Caco-2 (cell line): ENCODE results near the gene RAB37. TPM values are rescaled to one million over a fixed set of nuclear protein-coding genes. Genes with fewer than 3 reads are reported as not detected.

Source experiments
- BruUV-seq: library from RNA; stranded (reverse); fragments of 400-500 nt; replicated peaks from 2 replicates; lab custom pipeline; 2021; lab: Mats Ljungman, UMichigan
- CTCF ChIA-PET: fragments of 300-600 bp; sonication (Branson Sonifier 250); formaldehyde crosslinking; loops from one replicate; lab custom pipeline; 2022; ENCODE audit warnings: antibody characterized with exemption; lab: Charles Lee
- POLR2A ChIA-PET: fragments of 300-600 bp; sonication (Branson Sonifier 250); formaldehyde crosslinking; loops from one replicate; lab custom pipeline; 2022; ENCODE audit warnings: antibody characterized with exemption; lab: Charles Lee
- DNase-seq, 2 experiments: peaks; one replicate each; pipeline versions ENCODE4 v3.0.0 to v3.0.0-alpha.2; 2020 to 2022
- H3K27me3 ChIP-seq: replicated peaks from 2 replicates; pipeline ENCODE4 v1.6.0; 2011; ENCODE audit warnings: low read length; ENCODE audit not compliant: control insufficient read depth, insufficient read depth
- H3K36me3 ChIP-seq: 2 replicates; pipeline ENCODE4 v1.5.1; 2011; ENCODE audit warnings: low read length; ENCODE audit not compliant: control insufficient read depth, insufficient read depth
- H3K4me1 ChIP-seq: fragments of 250-450 bp; sonication (Bioruptor Pico); 2 replicates; pipeline ENCODE4 v1.5.1; 2020; ENCODE audit warnings: mild to moderate bottlenecking
- H3K4me3 ChIP-seq: 2 replicates; pipeline ENCODE4 v1.5.1; 2011; ENCODE audit warnings: low read depth, mild to moderate bottlenecking, control low read depth, low read length
- H3K9me3 ChIP-seq: fragments of 250-450 bp; sonication (Bioruptor Pico); 2 replicates; pipeline ENCODE4 v1.5.1; 2020; ENCODE audit warnings: mild to moderate bottlenecking, moderate library complexity
- H3K27ac Mint-ChIP-seq: one replicate; pipeline ENCODE4 v1.8.0; 2022; ENCODE audit warnings: mixed read lengths; ENCODE audit not compliant: unreplicated experiment
- H3K27me3 Mint-ChIP-seq: one replicate; pipeline ENCODE4 v1.8.0; 2022; ENCODE audit warnings: mixed read lengths; ENCODE audit not compliant: insufficient read depth, unreplicated experiment
- H3K36me3 Mint-ChIP-seq: one replicate; pipeline ENCODE4 v1.8.0; 2022; ENCODE audit warnings: mild to moderate bottlenecking, mixed read lengths; ENCODE audit not compliant: insufficient read depth, unreplicated experiment
- H3K4me1 Mint-ChIP-seq: one replicate; pipeline ENCODE4 v1.8.0; 2022; ENCODE audit warnings: low read depth, mixed read lengths; ENCODE audit not compliant: unreplicated experiment
- H3K4me3 Mint-ChIP-seq: one replicate; pipeline ENCODE4 v1.8.0; 2022; ENCODE audit warnings: mild to moderate bottlenecking, moderate library complexity, mixed read lengths; ENCODE audit not compliant: unreplicated experiment
- H3K9me3 Mint-ChIP-seq: one replicate; pipeline ENCODE4 v1.8.0; 2022; ENCODE audit warnings: mixed read lengths; ENCODE audit not compliant: unreplicated experiment
- CTCF ChIP-seq, 2 experiments: fragments of 200-600 bp in 1 of 2; IDR thresholded peaks; 1 replicate in 1 of 2; 2 replicates in 1 of 2; pipeline versions ENCODE4 v1.5.1 to v1.8.0; 2011 to 2022; ENCODE audit warnings: antibody characterized with exemption in 1 of 2, control low read depth in 1 of 2, inconsistent platforms in 1 of 2, low read depth in 1 of 2, low read length in 1 of 2, mild to moderate bottlenecking in 1 of 2, moderate library complexity in 1 of 2; ENCODE audit not compliant: insufficient read depth in 1 of 2, severe bottlenecking in 1 of 2, unreplicated experiment in 1 of 2
- intact Hi-C: fragments of 100-400 bp; cut with micrococcal nuclease; formaldehyde crosslinking; loops from one replicate; pipeline ENCODE4 v1.10.0; 2022; ENCODE audit not compliant: unreplicated experiment
- microRNA-seq: library from miRNA; unstranded; fragments of <30 nt; microRNA quantifications from one replicate; pipeline ENCODE4 v1.2.0, GENCODE V29; 2022
- total RNA-seq: library from RNA; stranded (reverse); gene quantifications from 2 replicates; pipeline ENCODE4 v1.2.3, GENCODE V29; 2022

Gene RAB37
- total RNA-seq, 1 experiment from 2014 or later = 12.3 TPM

- CTCF ChIA-PET = no interaction called here
- no peaks in the 10 kb centered on the region for H3K27me3 ChIP-seq
- Mint-ChIP-seq H3K4me3 (no peak overlapping the region), H3K36me3 (peaks cover 19% of the 10 kb centered on the region), H3K9me3 (no peaks in the 10 kb centered on the region), H3K27me3 (no peaks in the 10 kb centered on the region), H3K27ac (no peak overlapping the region), H3K4me1 (no peaks in the 10 kb centered on the region)
- no peak overlapping the region for H3K4me3 ChIP-seq
- TF ChIP-seq CTCF (IDR thresholded peaks at IDR 0.05; ENCODE audit: insufficient read depth in 1 of 2, low read depth in 1 of 2, low read length in 1 of 2, severe bottlenecking in 1 of 2, unreplicated experiment in 1 of 2) = no peak
- peaks cover 1% of the 10 kb centered on the region for H3K36me3 ChIP-seq
- no peaks in the 10 kb centered on the region for H3K9me3 ChIP-seq
- no peaks in the 10 kb centered on the region for H3K4me1 ChIP-seq
- intact Hi-C loops = no loop called here
- no peak for DNase-seq
- POLR2A ChIA-PET = no interaction called here
- BruUV-seq = no TSS peak
Measured at GRCh38 chr17:74795327-74796020, 58.4 kb downstream of the RAB37 start.

GRCh38 chr17:74796211-74796610 lies 59.2 kb downstream of the RAB37 start:
- Histone ChIP-seq H3K9me3 (no peaks in the 10 kb centered on the region), H3K4me1 (no peaks in the 10 kb centered on the region), H3K4me3 (no peak overlapping the region), H3K27me3 (no peaks in the 10 kb centered on the region), H3K36me3 (peaks cover 1% of the 10 kb centered on the region)
- intact Hi-C loops = no loop called here
- no peak for DNase-seq
- no peaks in the 10 kb centered on the region for H3K27me3 Mint-ChIP-seq
- peaks cover 14% of the 10 kb centered on the region for H3K36me3 Mint-ChIP-seq
- BruUV-seq = no TSS peak
- H3K4me1 Mint-ChIP-seq = no peaks in the 10 kb centered on the region
- ChIA-PET POLR2A (no interaction called here), CTCF (no interaction called here)
- H3K9me3 Mint-ChIP-seq = no peaks in the 10 kb centered on the region
- no peak overlapping the region for H3K27ac Mint-ChIP-seq
- no peak for TF ChIP-seq CTCF (IDR thresholded peaks at IDR 0.05; ENCODE audit: insufficient read depth in 1 of 2, low read depth in 1 of 2, low read length in 1 of 2, severe bottlenecking in 1 of 2, unreplicated experiment in 1 of 2)
- no peak overlapping the region for H3K4me3 Mint-ChIP-seq

- intact Hi-C loops = no loop called here
- no peak for DNase-seq
- TF ChIP-seq CTCF (IDR thresholded peaks at IDR 0.05; ENCODE audit: insufficient read depth in 1 of 2, low read depth in 1 of 2, low read length in 1 of 2, severe bottlenecking in 1 of 2, unreplicated experiment in 1 of 2) = no peak
- POLR2A ChIA-PET = no interaction called here
- CTCF ChIA-PET = interaction anchor here (0.9 kb wide), 1 partner anchor 75 kb away, joined by 3 read pairs; no protein-coding TSS in a partner anchor
- Mint-ChIP-seq H3K27me3 (no peaks in the 10 kb centered on the region), H3K4me3 (no peak overlapping the region), H3K36me3 (peaks cover 9% of the 10 kb centered on the region), H3K27ac (no peak overlapping the region), H3K4me1 (no peaks in the 10 kb centered on the region), H3K9me3 (no peaks in the 10 kb centered on the region)
- H3K36me3 ChIP-seq = peaks cover 1% of the 10 kb centered on the region
- H3K27me3 ChIP-seq = no peaks in the 10 kb centered on the region
- BruUV-seq = no TSS peak
- H3K4me1 ChIP-seq = no peaks in the 10 kb centered on the region
- H3K4me3 ChIP-seq = no peak overlapping the region
- H3K9me3 ChIP-seq = no peaks in the 10 kb centered on the region
Measured at GRCh38 chr17:74796866-74797265, 59.8 kb downstream of the RAB37 start.

Small RNA genes within 50 kb of the gene (microRNA-seq; reads per million reads assigned to microRNA genes)
- gene MIR3615 = 58.9 reads per million, percentile 67 among the genes with 10 or more reads in this experiment

Other genes with a start within 250 kb of the RAB37 start
- not detected in 2 replicates for gene CD300LB, start 205.8 kb upstream of the RAB37 start, total RNA-seq
- not detected in 2 replicates for gene CD300C, start 191.1 kb upstream of the RAB37 start, total RNA-seq
- gene CD300H, start 169.7 kb upstream of the RAB37 start, total RNA-seq = not detected in 2 replicates
- not detected in 2 replicates for gene CD300LD, start 145.0 kb upstream of the RAB37 start, total RNA-seq
- not detected in 2 replicates for gene CD300E, start 113.5 kb upstream of the RAB37 start, total RNA-seq
- 2.2 and 2.4 TPM in 2 replicates for gene CD300LF, start 24.3 kb upstream of the RAB37 start, total RNA-seq
- 204 and 218 TPM in 2 replicates for gene NHERF1, start 11.4 kb downstream of the RAB37 start, total RNA-seq
- gene NAT9, start 39.1 kb downstream of the RAB37 start, total RNA-seq = 84.5 and 89.5 TPM in 2 replicates
- 4.8 and 5.2 TPM in 2 replicates for gene GRIN2C, start 122.6 kb downstream of the RAB37 start, total RNA-seq
- 19.0 and 20.6 TPM in 2 replicates for gene FDXR, start 135.7 kb downstream of the RAB37 start, total RNA-seq
- gene FADS6, start 156.4 kb downstream of the RAB37 start, total RNA-seq = 2.6 and 3.1 TPM in 2 replicates
- gene USH1G, start 186.0 kb downstream of the RAB37 start, total RNA-seq = 0.48 and 0.77 TPM in 2 replicates
- gene OTOP2, start 187.0 kb downstream of the RAB37 start, total RNA-seq = not detected in 2 replicates
- gene OTOP3, start 198.6 kb downstream of the RAB37 start, total RNA-seq = not detected in 2 replicates
- gene HID1, start 235.5 kb downstream of the RAB37 start, total RNA-seq = 29.8 and 30.4 TPM in 2 replicates